ENCODE measurements around the gene SLC25A13.

DNA sequence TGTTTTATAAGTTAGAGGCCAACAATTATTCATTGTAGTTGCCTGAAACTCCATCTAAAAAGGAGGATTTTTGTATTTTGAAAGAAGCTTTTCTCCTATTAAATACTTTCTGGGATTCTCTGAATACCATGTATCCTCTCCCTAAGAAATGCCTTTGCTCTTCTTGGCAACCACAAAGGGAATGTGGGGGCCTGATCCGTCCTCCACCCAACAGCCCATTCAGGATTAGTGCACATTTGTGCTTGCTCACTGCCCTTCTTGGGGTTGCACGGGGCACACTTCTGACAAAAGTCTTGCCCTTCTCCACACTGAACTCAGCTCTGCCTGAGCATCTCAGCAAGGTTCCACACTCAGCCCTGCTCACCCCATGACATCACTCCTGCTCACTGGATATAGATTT, 194.2 kb downstream of the SLC25A13 start:
- TF ChIP-seq, protein P1, sequence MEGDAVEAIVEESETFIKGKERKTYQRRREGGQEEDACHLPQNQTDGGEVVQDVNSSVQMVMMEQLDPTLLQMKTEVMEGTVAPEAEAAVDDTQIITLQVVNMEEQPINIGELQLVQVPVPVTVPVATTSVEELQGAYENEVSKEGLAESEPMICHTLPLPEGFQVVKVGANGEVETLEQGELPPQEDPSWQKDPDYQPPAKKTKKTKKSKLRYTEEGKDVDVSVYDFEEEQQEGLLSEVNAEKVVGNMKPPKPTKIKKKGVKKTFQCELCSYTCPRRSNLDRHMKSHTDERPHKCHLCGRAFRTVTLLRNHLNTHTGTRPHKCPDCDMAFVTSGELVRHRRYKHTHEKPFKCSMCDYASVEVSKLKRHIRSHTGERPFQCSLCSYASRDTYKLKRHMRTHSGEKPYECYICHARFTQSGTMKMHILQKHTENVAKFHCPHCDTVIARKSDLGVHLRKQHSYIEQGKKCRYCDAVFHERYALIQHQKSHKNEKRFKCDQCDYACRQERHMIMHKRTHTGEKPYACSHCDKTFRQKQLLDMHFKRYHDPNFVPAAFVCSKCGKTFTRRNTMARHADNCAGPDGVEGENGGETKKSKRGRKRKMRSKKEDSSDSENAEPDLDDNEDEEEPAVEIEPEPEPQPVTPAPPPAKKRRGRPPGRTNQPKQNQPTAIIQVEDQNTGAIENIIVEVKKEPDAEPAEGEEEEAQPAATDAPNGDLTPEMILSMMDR (conservative IDR thresholded peaks at IDR 0.05; ENCODE audit: low read depth, low read length) = no peak
- no peak for TF ChIP-seq EZH2 (IDR thresholded peaks at IDR 0.05; ENCODE audit: low read length, unreplicated experiment)
